NB4 (cell line): Measurements from ENCODE around the gene ADH6.

ENCODE experiments used
- CTCF ChIP-seq: IDR thresholded peaks from one replicate; pipeline ENCODE4 v1.5.1; 2012; ENCODE audit warnings: low read depth, low read length
- MYC ChIP-seq: IDR thresholded peaks from 2 replicates; pipeline ENCODE4 v1.6.1; 2011; ENCODE audit warnings: low read depth, low read length
- POLR2A ChIP-seq: IDR thresholded peaks from 2 replicates; pipeline ENCODE4 v1.6.1; 2011; ENCODE audit warnings: mild to moderate bottlenecking; ENCODE audit not compliant: insufficient read length; ENCODE audit errors: extremely low read depth
- TF ChIP-seq, protein P1 (sequence below): IDR thresholded peaks from 2 replicates; pipeline ENCODE4 v1.6.1; 2011; ENCODE audit warnings: low read depth, low read length

GRCh38 chr4:99219072-99219471, at the start of gene ADH6:
- TF ChIP-seq POLR2A, result no peak
- TF ChIP-seq CTCF, result no peak
- TF ChIP-seq, protein P1, sequence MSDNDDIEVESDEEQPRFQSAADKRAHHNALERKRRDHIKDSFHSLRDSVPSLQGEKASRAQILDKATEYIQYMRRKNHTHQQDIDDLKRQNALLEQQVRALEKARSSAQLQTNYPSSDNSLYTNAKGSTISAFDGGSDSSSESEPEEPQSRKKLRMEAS, result no peak
- no peak for TF ChIP-seq MYC
